ENCODE results near the gene MON1A.

MON1A gene

GRCh38 chr3:49889296-49889695 is 40.3 kb downstream of the MON1A start:
- DNase-seq (ENCODE audit: low spot score) = no peak

DNA sequence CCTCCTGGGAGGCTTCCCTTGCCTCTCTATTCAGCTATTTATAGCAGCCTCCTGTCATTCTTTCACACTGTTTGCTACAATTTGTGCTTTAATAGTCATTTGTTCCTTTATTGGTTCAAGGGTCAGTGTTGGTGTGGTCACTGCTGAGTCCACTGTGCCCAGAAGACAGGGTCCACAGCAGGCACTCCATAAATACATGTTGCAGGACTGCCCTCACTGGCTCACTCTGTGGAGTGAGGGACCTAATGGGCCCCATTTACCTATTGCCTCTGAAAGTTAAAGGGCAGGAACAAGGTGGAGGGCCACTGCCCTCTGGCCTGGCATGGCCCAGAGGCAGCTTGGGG is 42.7 kb downstream of the MON1A start:
- no peak for DNase-seq (ENCODE audit: low spot score)

DNA sequence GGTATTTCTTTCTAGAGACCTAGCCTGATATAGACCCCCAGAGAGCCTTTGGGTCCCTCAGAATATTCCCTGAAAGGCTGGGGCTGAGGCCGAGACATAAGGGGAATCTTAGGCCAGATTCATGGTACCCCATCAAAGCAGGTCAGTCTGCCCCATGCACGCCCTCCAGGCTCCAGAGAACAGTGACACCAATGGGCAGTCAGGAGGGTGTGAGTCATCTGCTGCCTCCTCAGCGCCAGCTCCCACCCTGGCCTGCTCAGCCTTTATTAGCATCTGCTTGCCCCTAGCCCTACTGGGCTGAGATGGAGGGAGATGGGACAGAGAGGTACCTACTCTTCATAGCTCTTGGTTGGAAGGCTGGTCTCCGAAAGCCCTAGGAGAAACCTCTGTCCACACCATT is 45.6 kb downstream of the MON1A start:
- no peak for DNase-seq (ENCODE audit: low spot score)

- no peak for DNase-seq (ENCODE audit: low spot score)
Observed at GRCh38 chr3:49882166-49882565, 47.4 kb downstream of the MON1A start.

- no peak for DNase-seq (ENCODE audit: low spot score)
Observed at GRCh38 chr3:49880581-49881315, 48.9 kb downstream of the MON1A start.

GRCh38 chr3:49879721-49880120 is 49.9 kb downstream of the MON1A start:
- no peak for DNase-seq (ENCODE audit: low spot score)

DNA sequence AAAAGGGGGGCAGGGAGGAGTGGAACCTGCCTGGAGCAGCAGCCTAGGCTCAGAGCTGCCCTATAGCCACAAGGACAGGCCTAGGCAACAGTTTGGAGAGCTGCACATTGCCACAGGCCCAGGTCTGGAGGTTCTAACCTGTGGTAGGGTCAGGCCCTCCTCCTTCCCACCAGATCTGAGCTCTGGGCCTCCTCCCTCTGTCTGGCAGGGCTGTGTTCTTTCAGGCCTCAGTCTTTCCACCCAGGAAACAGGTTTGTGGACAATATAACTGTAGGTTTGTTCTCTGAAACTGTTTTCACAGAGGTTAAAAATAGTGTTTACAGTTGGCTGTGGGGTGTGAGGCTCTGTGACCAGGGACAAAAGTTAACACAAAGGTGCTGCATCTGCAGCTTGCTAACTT is 50.9 kb downstream of the MON1A start:
- no peak for DNase-seq (ENCODE audit: low spot score)

GRCh38 chr3:49877716-49878115 is 51.9 kb downstream of the MON1A start:
- DNase-seq (ENCODE audit: low spot score) = no peak

- DNase-seq (ENCODE audit: low spot score) = no peak
Observed at GRCh38 chr3:49876567-49876966, 53.0 kb downstream of the MON1A start.

DNA sequence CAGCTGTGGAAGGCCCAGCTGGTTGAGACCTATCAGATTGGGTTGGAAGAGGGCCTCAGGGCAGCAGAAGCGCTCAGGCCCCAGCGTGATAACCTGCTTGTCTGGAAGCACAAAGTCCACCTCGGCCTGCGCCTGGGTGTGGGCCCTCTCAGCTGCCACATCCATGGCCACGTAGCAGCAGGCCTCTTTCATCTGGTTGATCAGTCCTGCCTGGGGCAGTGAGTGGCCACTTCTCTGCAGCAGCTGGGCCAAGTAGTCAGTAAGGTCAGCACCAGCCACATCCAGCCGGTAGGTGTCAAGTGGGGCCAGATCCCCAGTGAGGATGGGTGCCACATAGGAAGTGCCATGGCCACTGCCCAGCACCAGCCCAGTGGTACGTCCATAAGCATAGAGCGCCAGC is 56.0 kb downstream of the MON1A start:
- no peak for DNase-seq (ENCODE audit: low spot score)

DNA sequence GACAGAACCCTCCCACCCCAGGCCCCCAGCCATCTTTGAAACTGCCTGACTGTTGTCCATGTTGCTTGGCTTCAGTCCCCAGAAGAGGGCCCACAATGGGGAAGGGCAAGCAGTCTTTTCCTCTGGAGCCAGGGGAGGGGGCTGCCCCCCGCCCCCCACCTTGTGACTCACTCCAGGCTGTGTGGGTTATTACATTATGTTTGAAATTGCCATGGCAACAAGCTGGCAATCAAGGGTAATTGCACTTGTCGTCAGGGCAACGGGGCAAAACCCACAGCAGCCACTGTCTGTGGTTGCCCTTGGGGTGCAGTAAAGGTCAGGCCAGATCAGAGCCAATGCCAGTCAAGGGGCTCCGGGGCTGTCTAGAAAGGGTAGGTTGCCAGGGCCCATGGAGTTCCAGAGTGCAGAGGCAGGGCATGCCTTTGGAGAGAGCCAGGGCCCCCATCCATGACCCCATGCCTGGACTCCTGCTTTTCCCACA is 56.8 kb downstream of the MON1A start:
- no peak for DNase-seq (ENCODE audit: low spot score)

DNA sequence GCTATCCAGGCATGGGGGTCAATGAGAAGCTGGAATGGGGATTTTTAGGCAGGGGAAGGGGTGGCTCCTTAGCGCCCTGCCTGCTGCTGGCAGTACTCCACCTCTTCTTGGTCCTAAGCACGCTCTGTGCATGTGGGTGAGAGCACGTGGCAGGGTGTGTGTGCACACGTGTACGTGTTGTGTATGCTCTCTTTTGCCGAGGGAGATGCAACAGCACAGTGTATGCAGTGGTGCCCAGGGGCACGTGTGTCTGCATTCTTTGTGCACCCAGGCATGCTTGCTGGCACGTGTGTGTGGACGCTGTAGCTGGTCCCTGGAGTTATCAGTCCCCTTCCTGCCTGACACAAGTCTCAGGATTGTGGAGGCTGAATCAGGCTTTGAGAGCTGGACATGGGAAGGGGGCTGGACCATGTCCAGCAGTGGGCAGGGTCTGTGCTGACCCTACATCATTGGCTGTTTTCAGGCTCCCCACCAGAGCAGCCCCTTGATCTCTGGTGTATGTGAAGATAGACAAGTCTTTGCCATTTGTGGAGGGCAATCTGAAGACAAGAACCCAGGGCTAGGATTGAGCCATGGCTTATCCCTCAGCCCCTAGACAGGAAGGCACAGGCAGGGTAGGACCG is 58.0 kb downstream of the MON1A start:
- no peak for DNase-seq (ENCODE audit: low spot score)

DNA sequence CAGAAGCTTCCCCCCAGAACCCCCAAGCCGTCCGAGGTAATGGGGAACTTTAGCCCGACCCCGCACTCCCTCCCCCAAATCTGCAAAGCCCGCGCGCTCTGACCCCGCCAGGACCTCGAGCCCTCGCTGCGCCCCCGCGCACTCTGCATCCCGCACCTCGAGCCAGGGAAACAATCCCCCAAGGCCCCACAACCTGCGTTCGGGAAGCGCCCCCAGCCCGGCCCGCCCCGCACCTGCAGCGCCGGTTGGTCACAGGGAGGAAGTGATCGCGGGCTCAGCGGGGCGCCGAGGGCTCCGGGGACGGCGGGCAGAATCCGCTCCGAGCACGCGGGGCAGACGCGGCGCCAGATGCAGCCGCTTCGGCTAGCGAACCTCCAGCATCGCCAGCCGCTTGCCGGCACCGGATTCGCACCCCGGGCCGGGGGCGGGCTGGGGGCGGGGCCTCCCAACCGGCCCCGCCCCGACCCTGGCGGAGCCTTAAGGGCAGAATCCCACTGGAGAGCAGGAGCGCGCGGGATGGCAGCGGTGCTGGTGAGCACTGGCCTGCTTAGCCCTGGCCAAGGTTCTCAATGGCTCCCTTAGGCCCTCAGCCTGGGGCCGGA is 60.0 kb downstream of the MON1A start, which contains the start of gene CAMKV:
CAMKV (minus strand) TSS at position 382 of the 602 bp plus-strand sequence. CDS start 7,518 bp downstream, outside the sequence.
- no peak for DNase-seq (ENCODE audit: low spot score)

DNA sequence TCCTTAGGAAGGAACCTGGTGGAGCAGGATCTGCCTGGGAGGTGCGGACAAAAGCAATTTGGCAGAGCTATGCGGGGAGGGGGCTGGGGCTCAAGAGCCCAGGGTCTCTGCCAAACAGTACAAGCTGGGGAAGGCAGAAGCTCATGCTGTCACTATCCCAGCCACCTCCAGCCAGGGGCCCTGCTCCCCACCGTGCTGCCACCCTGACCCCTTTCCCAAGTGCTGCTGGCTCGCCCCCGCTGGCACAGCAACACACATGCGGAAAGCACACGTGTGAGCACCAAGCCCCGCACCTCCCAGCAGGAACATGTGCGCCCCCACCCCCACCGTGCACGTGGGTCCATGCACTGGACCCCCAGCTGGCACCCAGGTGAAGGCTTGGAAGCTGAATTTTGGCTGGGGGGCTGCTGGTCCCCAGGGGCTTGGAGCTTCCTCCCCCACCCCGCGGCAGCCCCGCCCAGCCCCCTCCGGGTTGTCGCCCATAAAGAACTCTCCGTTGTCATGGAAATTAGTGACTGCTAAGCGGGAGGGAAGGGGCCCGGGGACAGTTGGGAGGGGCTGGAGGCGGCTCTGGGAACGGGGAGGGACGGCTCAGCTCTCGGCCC is 60.6 kb downstream of the MON1A start:
- DNase-seq (ENCODE audit: low spot score) = no peak

- DNase-seq (ENCODE audit: low spot score) = peak; percentile 52
Observed at GRCh38 chr3:49867871-49868321, 61.7 kb downstream of the MON1A start.

DNA sequence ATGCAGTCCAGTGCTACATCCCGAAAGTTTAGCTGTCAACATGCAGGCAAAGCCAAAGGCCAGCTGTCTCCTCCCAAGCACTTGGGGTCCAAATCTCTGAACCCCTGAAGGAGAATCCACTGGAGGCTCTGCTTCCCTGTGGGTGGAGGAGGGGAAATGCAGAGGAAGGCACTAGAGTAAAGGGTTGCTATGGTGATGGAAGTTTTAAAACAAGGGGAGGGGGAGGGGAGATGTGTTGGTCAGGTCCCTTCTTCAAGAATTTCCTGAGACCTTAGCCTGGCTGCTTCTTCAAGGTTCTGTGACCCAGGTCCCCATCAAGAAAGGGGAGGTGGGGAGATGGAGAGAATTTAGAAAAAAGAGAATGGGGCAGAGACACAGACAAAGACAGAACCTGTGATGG is 62.2 kb downstream of the MON1A start:
- DNase-seq (ENCODE audit: low spot score) = no peak

- no peak for DNase-seq (ENCODE audit: low spot score)
Observed at GRCh38 chr3:49865198-49865784, 64.3 kb downstream of the MON1A start.

- DNase-seq (ENCODE audit: low spot score) = no peak
Observed at GRCh38 chr3:49864505-49864904, 65.1 kb downstream of the MON1A start.

DNA sequence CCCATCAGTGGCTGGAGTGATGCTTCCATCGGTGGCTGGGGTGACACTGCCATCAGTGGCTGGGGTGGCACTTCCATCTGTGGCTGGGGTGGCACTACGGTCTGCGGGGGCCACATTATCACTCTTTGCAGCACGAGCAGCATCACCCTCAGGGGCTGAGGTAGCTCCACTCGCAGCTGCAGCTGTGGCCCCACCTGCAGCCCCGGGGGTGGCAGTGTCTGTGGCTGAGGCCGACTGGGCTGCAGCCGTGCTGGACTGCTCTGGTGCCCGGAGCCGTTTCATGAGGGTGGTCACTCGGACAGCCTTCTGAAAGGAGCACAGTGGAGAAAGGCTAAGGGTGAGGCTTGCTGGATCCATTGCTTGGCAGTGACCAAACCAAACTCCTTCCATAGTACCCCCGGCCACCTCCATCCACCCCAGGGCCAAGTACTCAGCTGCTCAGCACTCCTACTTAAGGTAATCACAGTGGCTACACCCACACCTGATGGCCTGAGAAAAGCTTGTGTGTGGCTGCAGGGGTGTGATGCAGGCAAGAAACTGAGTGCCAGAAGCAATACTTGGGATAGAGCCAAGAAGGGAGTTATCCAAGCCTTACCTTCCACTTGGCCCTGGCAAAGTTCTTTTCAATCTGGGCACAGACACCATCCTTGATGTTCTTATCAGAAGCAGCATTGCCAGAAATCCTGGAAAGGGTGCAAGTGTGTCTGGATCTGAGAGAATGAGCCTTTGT is 69.9 kb downstream of the MON1A start:
- DNase-seq (ENCODE audit: low spot score) = no peak

Measured in hepatic stellate cell (primary cell).